Islet of Langerhans (tissue), 1 donor: ENCODE measurements around the gene ACTMAP.

Experiments used
- FAIRE-seq: peaks from one replicate; lab custom pipeline; 2011; peaks lifted over from hg19 to GRCh38; lab: Jason Lieb, UNC

ACTMAP gene

GRCh38 chr19:40692212-40692551, 58.1 kb downstream of the ACTMAP start:
- FAIRE-seq = no peak

- FAIRE-seq = no peak
Observed at GRCh38 chr19:40691421-40692211, 58.7 kb downstream of the ACTMAP start.
